Stimulated activated CD4-positive, alpha-beta T cell treated with anti-CD3 and anti-CD28 coated beads, Interleukin-4, amount 100 ng/mL, for 4 hours (primary cell): ENCODE measurements around the gene BRSK1.

Experiments used
- DNase-seq, 2 experiments: peaks; one replicate each; pipeline ENCODE4 v3.0.0-alpha.2; 2020

BRSK1 gene

GRCh38 chr19:55283548-55284377 is at the start of gene BRSK1:
Gene BRSK1, plus strand, starts transcription at chr19:55283997. Its CDS starts 446 bp downstream, at chr19:55284443.
- DNase-seq, result peak; percentile 51 to 61

GRCh38 chr19:55238030-55238429 is 45.8 kb upstream of the BRSK1 start:
- DNase-seq, result no peak

GRCh38 chr19:55239004-55239403 is 44.8 kb upstream of the BRSK1 start:
- no peak for DNase-seq

GRCh38 chr19:55240713-55241020 is 43.1 kb upstream of the BRSK1 start:
- DNase-seq, result no peak

DNA sequence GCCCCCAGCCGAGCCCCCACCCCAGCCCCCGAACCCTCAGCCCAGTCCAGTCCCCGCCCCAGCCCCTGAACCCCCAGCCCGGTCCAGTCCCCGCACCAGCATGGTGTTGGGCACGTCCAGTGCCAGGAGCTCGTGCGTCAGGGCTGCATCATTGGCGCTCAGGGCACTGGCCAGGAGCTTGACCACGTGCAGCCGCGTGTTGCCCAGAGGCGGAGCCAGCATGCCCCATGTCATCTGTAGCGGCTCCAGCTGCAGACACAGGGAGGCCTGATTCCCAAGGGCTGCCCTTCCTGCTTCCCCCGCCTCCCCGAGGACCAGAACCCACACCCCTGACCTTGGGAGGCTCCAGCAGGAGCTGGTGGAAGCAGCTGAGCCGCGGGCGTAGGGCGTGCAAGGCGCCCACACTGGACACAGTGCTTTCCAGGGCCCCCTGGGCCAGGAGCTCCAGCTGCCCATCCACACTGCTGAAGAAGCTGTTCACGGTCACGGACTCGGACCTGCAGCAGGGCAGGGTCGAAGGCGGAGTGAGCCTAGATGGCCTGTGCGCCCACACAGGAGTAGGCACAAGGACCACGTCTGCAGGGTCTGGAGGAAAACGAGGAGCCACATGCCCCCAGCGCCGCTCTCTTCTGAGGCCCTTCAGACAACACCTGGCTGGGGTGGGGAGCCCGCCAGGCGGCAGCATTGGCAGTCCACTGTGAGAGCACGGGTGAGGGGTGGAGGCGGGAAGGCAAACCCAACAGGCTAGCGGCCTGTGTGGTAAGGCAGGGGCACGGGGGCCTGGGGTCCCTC is 42.5 kb upstream of the BRSK1 start:
- no peak for DNase-seq

DNA sequence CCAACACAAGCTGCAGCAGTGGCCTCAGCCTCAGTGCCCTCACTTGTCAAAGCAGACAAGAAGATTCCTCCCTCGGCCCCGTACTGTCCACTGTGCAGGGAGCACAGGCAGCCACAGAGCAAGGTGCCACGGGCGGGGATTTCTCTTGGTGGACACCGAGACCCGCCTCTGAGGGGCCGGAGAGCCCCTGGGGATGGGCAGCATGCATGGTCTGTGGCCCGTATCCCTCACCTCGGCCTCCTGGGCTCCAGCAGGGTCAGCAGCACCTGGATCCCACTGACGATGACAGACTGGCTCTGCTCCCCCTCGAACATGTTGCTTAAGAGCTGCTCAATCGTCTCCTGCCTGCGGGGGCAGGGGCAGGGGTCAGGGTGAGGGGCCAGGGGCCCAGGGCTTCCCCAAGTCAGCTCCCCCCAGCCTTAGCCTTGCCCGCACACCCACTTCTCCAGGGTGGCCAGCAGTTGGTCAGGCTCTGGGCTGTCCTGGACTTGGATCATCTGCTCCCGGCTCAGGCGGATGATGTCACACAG is 41.8 kb upstream of the BRSK1 start:
- DNase-seq, result no peak

- no peak for DNase-seq
Observed at GRCh38 chr19:55242517-55242916, 41.3 kb upstream of the BRSK1 start.

DNA sequence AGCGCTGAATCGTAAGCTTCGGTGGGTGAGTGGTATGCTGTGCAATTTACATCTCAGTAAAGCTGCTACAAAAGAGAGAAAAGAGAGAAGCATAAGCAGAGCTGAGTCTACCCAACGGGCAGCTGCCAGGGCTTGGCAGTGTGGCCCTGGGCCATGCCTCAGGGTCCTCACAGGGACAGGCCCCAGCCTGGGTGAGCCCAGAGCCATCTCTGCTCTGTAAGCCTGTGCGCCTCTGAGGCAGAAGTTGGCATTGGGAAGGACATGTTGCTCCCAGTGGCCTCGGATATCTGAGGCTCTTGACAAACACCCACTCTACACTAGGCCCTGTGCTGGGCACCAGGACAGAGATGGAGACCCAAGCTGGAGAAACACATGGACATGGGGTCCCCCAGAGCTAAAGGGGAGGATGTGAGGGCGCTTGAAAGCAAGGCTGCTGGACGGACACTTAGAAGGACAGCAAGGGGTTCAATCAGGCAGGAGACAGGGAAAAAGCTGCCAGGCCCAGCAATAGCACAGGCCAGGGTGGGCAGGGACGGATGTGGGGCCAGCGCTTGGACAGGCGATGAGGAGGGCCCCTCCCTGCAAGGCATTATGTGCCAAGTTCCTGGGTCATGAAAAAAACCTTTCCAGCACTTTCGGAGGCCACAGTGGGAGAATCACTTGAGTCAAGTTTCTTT is 39.7 kb upstream of the BRSK1 start:
- no peak for DNase-seq

GRCh38 chr19:55245236-55245904 is 38.4 kb upstream of the BRSK1 start:
- no peak for DNase-seq

DNA sequence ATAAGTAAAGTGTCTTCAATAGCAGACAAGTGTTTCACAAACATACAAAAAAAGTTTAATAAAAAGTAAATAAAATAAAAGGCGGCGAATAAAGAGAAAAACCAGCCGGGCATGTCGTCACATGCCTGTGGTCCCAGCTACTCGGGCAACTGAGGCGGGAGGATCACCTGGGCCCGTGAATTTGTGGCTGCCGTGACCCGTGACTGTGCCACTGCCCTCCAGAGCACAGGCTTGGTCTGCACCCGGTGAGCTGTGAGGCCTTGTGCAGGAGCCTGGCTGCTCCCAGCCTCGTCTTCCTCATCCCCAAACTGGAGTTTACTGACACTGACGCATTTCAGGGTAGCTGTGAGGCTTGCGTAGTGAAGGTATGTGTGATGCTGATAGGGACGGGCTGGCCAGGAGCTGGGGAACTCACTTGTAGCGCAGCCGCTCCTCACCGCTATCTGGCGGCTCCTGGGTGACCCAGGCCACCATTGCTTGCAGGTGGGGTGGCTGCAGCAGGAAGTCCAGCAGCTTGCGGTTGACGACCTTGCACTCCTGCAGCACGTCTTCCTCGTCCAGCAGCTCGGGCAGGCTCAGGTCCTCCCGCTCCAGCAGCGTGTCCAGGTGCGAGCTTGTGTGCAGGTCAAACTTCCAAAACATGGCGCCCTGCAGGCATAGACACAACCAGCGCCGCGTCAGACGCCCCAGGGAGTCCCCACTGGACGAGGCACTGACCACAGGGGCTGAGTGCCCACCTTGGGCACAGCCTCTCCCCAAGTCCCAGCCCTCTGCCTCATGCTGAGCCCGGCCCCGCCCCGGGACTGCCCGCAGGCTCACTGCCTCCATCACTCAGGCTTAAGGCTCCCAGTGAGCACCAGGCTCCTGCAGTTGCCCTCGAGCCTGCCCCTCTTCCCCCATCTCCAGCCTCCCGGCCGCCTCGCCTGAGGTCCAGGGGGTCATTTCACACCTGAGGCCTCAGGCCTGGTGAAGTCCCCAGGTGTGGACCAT is 37.0 kb upstream of the BRSK1 start:
- DNase-seq, result no peak

DNA sequence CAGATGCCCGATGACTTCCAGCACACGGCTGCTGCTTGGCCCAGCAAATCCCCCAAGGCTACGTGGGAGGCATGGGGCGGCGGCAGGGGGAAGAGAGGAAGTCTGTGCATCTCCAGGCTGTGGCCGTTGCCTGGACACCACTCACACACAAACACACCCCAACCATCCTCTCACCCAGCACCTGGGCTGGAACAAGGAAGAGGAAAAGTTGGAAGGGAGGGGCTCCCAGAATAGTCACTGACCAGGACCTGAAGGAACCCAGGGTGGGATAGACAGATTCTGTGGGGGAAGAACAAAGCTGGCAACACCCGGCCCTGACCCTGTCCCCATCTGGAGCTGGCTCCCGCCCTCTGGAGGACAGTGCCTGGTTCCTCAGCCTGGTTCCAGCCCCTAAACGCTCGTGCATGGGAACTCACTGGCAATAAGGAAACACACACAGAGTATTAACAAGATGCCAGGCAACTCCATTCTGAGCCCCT is 36.1 kb upstream of the BRSK1 start:
- DNase-seq, result no peak

- DNase-seq, result no peak
Observed at GRCh38 chr19:55248166-55248675, 35.6 kb upstream of the BRSK1 start.

- DNase-seq, result no peak
Observed at GRCh38 chr19:55248704-55249103, 35.1 kb upstream of the BRSK1 start.

GRCh38 chr19:55249841-55250240 is 34.0 kb upstream of the BRSK1 start:
- DNase-seq, result no peak

- DNase-seq, result no peak
Observed at GRCh38 chr19:55250262-55251036, 33.3 kb upstream of the BRSK1 start.

DNA sequence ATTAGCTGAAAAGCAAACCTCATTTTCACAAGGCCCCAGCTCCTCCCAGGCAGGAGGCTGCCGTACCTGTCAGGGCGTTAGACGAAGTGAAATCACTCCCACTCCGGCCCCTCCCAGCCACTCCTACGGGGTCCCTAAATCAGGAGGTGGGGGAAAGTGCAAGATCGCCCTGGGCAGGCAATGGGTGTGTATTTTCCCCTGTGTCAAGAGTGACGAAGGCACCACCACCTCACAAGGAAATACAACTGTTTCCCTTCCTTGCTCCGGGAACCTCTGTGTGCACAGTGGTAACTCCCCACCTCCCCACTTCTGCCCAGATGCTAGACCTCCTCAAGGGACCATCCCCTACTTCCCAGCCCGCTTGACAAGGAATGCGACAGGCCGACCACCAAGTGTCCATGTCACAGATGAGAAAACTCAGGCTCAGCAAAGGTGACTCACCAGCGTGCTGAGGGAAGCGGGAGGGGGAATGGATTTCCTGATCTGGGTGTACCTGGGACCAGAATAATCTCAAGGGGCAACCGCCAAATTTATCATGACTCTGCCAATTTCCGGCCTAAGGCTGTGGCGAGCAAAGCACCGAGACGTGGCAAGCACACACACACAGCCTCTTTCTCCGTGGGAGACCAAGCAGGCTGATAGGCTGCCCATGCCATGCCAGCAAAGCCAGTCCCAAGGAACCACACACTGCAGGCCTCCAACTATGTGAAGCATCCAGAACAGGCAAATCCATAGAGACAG is 32.3 kb upstream of the BRSK1 start:
- peak; percentile 29 to 61 for DNase-seq

DNA sequence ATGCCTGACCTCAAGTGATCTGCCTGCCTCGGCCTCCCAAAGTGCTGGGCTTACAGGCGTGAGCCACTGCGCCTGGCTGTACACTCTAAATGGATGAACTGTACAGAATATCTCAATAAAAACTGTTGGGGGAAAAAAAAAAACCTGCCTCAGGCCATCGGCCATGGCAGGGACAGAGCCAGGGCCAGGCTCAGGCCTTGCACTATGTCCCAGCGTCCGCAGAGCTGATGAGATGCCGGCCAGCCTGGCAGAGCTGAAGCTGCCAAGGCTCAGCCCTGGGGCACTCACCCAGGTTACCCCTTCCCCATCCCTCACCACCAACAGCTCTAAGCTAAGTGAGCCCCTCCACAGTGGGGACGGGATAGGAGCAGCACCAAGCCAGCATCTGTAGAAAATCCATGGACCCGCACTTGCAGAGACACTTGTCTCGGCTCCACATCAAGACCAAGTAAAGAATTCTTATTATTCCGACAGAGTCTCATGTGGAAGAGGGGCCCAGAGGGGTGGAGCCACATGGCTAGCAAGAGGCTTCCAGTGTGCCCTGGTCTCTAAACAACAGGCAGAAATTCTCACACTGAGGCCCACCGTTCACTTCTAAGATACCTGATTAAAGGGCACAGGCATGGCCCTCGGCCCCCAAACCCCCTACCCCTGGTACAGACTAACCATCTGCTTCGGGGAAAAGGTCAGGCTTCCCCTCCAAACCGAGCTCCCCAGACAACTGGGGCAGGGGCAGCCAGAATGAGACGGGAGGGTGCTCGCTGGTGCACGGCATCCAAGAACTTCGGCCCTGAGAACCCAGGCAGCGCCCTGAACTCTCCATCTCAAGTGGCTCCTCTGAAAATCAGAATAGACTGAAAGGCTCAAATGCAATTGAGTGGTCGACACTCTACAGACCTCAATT is 30.8 kb upstream of the BRSK1 start:
- no peak for DNase-seq

GRCh38 chr19:55253842-55254624 is 29.8 kb upstream of the BRSK1 start:
- DNase-seq, result peak; percentile 38 to 65
